Ishikawa (cell line): ENCODE measurements around the gene EFCAB10.

Source experiments
- CEBPB ChIP-seq: IDR thresholded peaks from 2 replicates; pipeline ENCODE4 v1.6.1; 2012
- CREB1 ChIP-seq: IDR thresholded peaks from 2 replicates; pipeline ENCODE4 v1.6.1; 2012; ENCODE audit warnings: low read depth
- EGR1 ChIP-seq: IDR thresholded peaks from 2 replicates; pipeline ENCODE4 v1.6.1; 2012
- EP300 ChIP-seq: IDR thresholded peaks from 2 replicates; pipeline ENCODE4 v1.6.1; 2012; ENCODE audit warnings: borderline replicate concordance
- NFIC ChIP-seq: IDR thresholded peaks from 2 replicates; pipeline ENCODE4 v1.6.1; 2012
- RAD21 ChIP-seq: IDR thresholded peaks from 2 replicates; pipeline ENCODE4 v1.6.1; 2012; ENCODE audit warnings: low read depth
- REST ChIP-seq: IDR thresholded peaks from 2 replicates; pipeline ENCODE4 v1.6.1; 2012; ENCODE audit warnings: low read depth, mild to moderate bottlenecking
- TAF1 ChIP-seq: IDR thresholded peaks from 2 replicates; pipeline ENCODE4 v1.6.1; 2012; ENCODE audit warnings: low read depth, mild to moderate bottlenecking
- TCF12 ChIP-seq: IDR thresholded peaks from 2 replicates; pipeline ENCODE4 v1.6.1; 2012; ENCODE audit warnings: low read depth
- TEAD4 ChIP-seq: IDR thresholded peaks from 2 replicates; pipeline ENCODE4 v1.6.1; 2012
- USF1 ChIP-seq: IDR thresholded peaks from 2 replicates; pipeline ENCODE4 v1.6.1; 2012
- YY1 ChIP-seq: IDR thresholded peaks from 2 replicates; pipeline ENCODE4 v1.6.1; 2012; ENCODE audit warnings: low read depth
- TF ChIP-seq, protein P1 (sequence below): IDR thresholded peaks from 2 replicates; pipeline ENCODE4 v1.6.1; 2012

- TF ChIP-seq REST (no peak), TCF12 (no peak), CEBPB (no peak), YY1 (no peak), USF1 (no peak), CREB1 (no peak), NFIC (no peak), TAF1 (no peak), RAD21 (no peak), EGR1 (no peak), EP300 (no peak), TEAD4 (no peak)
- TF ChIP-seq, protein P1, sequence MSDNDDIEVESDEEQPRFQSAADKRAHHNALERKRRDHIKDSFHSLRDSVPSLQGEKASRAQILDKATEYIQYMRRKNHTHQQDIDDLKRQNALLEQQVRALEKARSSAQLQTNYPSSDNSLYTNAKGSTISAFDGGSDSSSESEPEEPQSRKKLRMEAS = no peak
Observed at GRCh38 chr7:105612806-105613205, 31.5 kb upstream of the EFCAB10 start.
